Mucosa of rectum (tissue), 2 donors: Measurements from ENCODE around the gene NLRC5.
"Not testable (repeated sequence)": the region's sequence is repeated elsewhere in the genome, so short reads cannot be mapped to it uniquely, and the experiment has no call there.

Experiments used
- H3K27ac ChIP-seq, 2 donors: one replicate each; pipeline ENCODE4 v1.7.0; 2013; ENCODE audit warnings: inconsistent platforms in 2 of 2, low read depth in 2 of 2, low read length in 2 of 2
- H3K27me3 ChIP-seq, 2 donors: one replicate each; pipeline ENCODE4 v1.7.0; 2013; ENCODE audit warnings: low read length in 2 of 2; ENCODE audit not compliant: control insufficient read depth in 2 of 2, insufficient read depth in 2 of 2
- H3K36me3 ChIP-seq, 2 donors: one replicate each; pipeline ENCODE4 v1.7.0; 2013; ENCODE audit warnings: low read length in 2 of 2; ENCODE audit not compliant: control insufficient read depth in 2 of 2, insufficient read depth in 2 of 2
- H3K4me1 ChIP-seq, 2 donors: one replicate each; pipeline ENCODE4 v1.7.0; 2013; ENCODE audit warnings: low read length in 2 of 2, mild to moderate bottlenecking in 1 of 2; ENCODE audit not compliant: control insufficient read depth in 2 of 2, insufficient read depth in 2 of 2
- H3K4me3 ChIP-seq, 2 donors: one replicate each; pipeline ENCODE4 v1.7.0; 2013; ENCODE audit warnings: low read length in 2 of 2
- H3K9ac ChIP-seq, 2 donors: one replicate each; pipeline ENCODE4 v1.7.0; 2013; ENCODE audit warnings: low read length in 2 of 2, low read depth in 1 of 2, mild to moderate bottlenecking in 1 of 2
- H3K9me3 ChIP-seq, 2 donors: one replicate each; pipeline ENCODE4 v1.7.0; 2013; ENCODE audit warnings: low read length in 2 of 2; ENCODE audit not compliant: control insufficient read depth in 2 of 2
- donor health status: healthy.
- donor health status: Normal muscosa, but diverticular disease.

The NLRC5 gene

DNA sequence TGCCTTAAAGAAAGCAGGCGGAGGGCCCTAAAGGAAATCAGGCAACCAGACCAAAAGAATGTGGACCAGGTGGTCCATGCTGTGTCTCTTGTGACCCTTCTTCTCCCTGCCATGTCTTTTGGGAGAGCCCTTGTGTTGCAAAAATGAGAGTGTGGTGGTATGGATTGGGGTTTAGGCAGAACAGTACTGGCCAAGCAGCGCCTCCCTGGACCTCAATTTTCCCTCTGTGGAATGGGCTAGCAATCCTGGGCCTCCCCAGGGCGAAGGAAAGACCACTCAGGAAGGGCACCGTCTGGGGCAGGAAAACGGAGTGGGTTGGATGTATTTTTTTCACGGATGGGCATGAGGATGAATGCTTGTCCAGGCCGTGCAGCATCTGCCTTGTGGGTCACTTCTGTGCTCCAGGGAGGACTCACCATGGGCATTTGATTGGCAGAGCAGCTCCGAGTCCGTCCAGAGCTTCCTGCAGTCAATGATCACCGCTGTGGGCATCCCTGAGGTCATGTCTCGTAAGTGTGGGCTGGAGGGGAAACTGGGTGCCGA, 7.6 kb upstream of the NLRC5 start:
- Histone ChIP-seq H3K9me3 (no peaks in the 10 kb centered on the region), H3K4me1 (peaks cover 23 to 26% of the 10 kb centered on the region in 2 donors)

GRCh38 chr16:56982695-56983094, 6.7 kb upstream of the NLRC5 start:
- H3K27ac ChIP-seq: peak overlapping the region in 1 of 2 donors; percentile 46
- H3K4me1 ChIP-seq: peaks cover 23 to 26% of the 10 kb centered on the region in 2 donors
- H3K4me3 ChIP-seq: no peak overlapping the region
- no peak overlapping the region for H3K9ac ChIP-seq
- no peaks in the 10 kb centered on the region for H3K36me3 ChIP-seq
- peaks cover 0 to 1% of the 10 kb centered on the region in 2 donors for H3K27me3 ChIP-seq
- no peaks in the 10 kb centered on the region for H3K9me3 ChIP-seq

More for the DNA sequence above, 7.6 kb upstream of the NLRC5 start:
- Histone ChIP-seq H3K27ac (no peak overlapping the region), H3K36me3 (no peaks in the 10 kb centered on the region), H3K27me3 (peaks cover 0 to 1% of the 10 kb centered on the region in 2 donors), H3K4me3 (no peak overlapping the region), H3K9ac (no peak overlapping the region)

- Histone ChIP-seq H3K9ac (peak overlapping the region in 1 of 2 donors; percentile 23), H3K4me1 (peaks cover 23 to 28% of the 10 kb centered on the region in 2 donors), H3K27me3 (peaks cover 0 to 1% of the 10 kb centered on the region in 2 donors), H3K36me3 (no peaks in the 10 kb centered on the region), H3K9me3 (no peaks in the 10 kb centered on the region), H3K4me3 (peak overlapping the region in 1 of 2 donors; percentile 5), H3K27ac (peak overlapping the region; percentile 46 to 58)
Measured at GRCh38 chr16:56983211-56983751, 6.1 kb upstream of the NLRC5 start.

DNA sequence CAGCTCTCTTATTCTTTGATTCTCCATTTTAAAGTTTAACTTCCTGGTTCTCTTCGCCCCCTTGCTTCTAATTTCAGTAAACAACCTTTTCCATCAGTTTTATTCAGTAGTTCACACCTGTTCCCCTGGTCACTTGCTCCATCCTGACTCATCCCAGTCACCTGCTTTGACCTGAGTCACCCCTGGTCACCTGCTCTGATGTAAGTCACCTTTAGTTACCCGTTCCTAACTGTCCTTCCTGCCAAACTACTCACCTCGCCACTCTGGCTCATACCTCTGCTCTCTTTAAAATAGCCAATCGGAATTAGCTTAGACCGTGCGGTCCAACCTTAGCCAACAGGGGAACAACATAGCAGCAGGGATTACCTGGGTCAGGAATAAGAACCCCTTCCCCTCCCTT, 4.7 kb upstream of the NLRC5 start:
- Histone ChIP-seq H3K27ac (no peak overlapping the region), H3K9me3 (no peaks in the 10 kb centered on the region), H3K9ac (no peak overlapping the region), H3K36me3 (no peaks in the 10 kb centered on the region), H3K4me1 (peaks cover 31 to 38% of the 10 kb centered on the region in 2 donors), H3K27me3 (peaks cover 0 to 1% of the 10 kb centered on the region in 2 donors), H3K4me3 (no peak overlapping the region)

GRCh38 chr16:56985288-56985961, 3.9 kb upstream of the NLRC5 start:
- peak overlapping the region in 1 of 2 donors; percentile 3 for H3K4me3 ChIP-seq
- peak overlapping the region; percentile 48 to 67 for H3K27ac ChIP-seq
- H3K36me3 ChIP-seq: no peaks in the 10 kb centered on the region
- H3K9me3 ChIP-seq: no peaks in the 10 kb centered on the region
- H3K4me1 ChIP-seq: peaks cover 37 to 45% of the 10 kb centered on the region in 2 donors
- peak overlapping the region in 1 of 2 donors; percentile 47 for H3K9ac ChIP-seq
- H3K27me3 ChIP-seq: peaks cover 0 to 1% of the 10 kb centered on the region in 2 donors

DNA sequence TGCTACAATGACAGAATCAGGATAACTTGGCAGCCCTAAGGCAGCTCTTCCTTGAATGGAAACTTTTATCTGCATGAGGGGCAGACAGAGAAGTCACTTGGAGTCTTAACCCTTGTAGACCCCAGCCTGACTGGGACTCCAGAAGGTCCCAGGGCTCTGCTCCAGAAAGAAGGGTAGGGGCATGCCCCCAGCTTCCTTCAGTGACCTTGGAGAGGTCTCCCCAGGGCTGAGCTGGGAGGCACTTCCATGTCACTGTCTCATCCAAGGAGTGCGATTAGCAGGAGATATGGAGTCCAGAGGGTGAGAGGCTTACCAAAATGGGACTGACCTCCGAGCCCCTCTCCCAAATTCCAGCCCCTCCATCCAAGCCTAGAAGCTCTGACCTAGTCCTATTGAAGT, 3.4 kb upstream of the NLRC5 start:
- peaks cover 0 to 1% of the 10 kb centered on the region in 2 donors for H3K27me3 ChIP-seq
- no peak overlapping the region for H3K9ac ChIP-seq
- no peak overlapping the region for H3K4me3 ChIP-seq
- H3K9me3 ChIP-seq: no peaks in the 10 kb centered on the region
- no peaks in the 10 kb centered on the region for H3K36me3 ChIP-seq
- peak overlapping the region; percentile 48 to 67 for H3K27ac ChIP-seq
- peaks cover 42 to 50% of the 10 kb centered on the region in 2 donors for H3K4me1 ChIP-seq

- Histone ChIP-seq H3K4me1 (peaks cover 45 to 52% of the 10 kb centered on the region in 2 donors), H3K27ac (no peak overlapping the region), H3K4me3 (no peak overlapping the region), H3K36me3 (no peaks in the 10 kb centered on the region), H3K27me3 (peaks cover 0 to 1% of the 10 kb centered on the region in 2 donors), H3K9me3 (no peaks in the 10 kb centered on the region), H3K9ac (no peak overlapping the region)
Measured at GRCh38 chr16:56986361-56986760, 3.0 kb upstream of the NLRC5 start.

GRCh38 chr16:56986908-56987307, 2.4 kb upstream of the NLRC5 start:
- not testable (repeated sequence) for H3K4me3 ChIP-seq, H3K9me3 ChIP-seq, H3K9ac ChIP-seq, H3K27me3 ChIP-seq, H3K27ac ChIP-seq, H3K36me3 ChIP-seq
- H3K4me1 ChIP-seq: peaks cover 47 to 54% of the 10 kb centered on the region in 2 donors

DNA sequence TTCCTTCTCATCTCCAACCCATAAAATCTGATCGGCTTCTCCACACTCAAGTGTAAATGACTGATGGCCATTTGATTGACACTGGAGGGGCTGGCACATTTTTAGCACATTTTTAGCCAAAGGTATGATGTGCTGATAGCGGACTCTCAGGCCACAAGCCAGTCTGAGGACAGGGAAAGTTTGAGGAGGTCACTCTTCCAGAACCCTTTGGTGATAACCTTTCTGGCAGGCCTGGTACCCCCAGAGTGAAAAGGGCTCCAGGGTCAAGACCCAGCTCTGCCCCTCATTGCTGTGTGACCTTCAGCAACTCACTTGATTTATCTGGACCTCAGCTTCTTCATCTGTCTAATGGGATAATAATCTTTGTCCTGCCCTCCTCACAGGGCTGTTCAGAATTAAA, 1.7 kb upstream of the NLRC5 start:
- H3K36me3 ChIP-seq: no peaks in the 10 kb centered on the region
- H3K27me3 ChIP-seq: peaks cover 0 to 1% of the 10 kb centered on the region in 2 donors
- no peaks in the 10 kb centered on the region for H3K9me3 ChIP-seq
- no peak overlapping the region for H3K4me3 ChIP-seq
- H3K9ac ChIP-seq: no peak overlapping the region
- no peak overlapping the region for H3K27ac ChIP-seq
- H3K4me1 ChIP-seq: peaks cover 50 to 58% of the 10 kb centered on the region in 2 donors

DNA sequence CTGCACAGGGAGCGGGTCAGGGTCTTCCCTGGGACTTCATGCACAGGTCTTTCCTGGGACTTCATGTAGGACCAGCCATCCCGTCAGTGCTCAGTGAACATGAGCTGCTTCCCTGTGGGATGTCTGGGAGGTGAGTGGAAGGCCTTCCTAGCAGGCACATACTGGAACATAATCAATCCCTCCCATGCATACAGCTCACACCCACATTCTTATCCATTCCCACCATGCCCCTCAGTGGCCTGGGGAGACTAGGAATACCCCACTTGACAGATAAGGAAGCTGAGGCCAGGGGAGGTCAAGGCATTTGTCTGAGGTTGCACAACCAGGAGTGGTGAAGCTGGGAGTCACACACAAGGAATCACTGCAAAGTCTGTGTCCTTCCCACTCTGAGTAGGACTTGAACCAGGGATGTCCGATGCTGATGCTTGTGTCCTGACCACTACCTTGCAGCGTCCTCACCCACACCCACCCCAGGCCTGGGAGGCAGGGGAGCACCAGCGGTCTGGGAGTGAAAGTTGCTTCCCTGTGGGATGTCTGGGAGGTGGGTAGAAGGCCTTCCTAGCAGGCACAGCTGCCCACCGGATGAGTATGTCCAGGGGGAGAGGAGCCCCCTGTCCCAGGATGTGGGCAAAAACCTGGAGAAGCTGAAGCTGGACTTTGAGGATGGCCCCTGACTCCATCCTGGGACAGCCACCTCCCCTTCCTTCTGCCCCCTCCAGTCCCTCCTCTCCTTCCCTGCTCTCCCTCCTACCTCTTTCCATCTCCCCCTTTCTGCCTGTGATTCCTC, 1.0 kb upstream of the NLRC5 start:
- peak overlapping the region; percentile 88 to 93 for H3K27ac ChIP-seq
- no peaks in the 10 kb centered on the region for H3K9me3 ChIP-seq
- no peaks in the 10 kb centered on the region for H3K36me3 ChIP-seq
- peaks cover 45 to 54% of the 10 kb centered on the region in 2 donors for H3K4me1 ChIP-seq
- H3K27me3 ChIP-seq: peaks cover 0 to 1% of the 10 kb centered on the region in 2 donors
- peak overlapping the region; percentile 83 to 97 for H3K9ac ChIP-seq
- peak overlapping the region; percentile 94 to 95 for H3K4me3 ChIP-seq
